HG02678 (cell line): ENCODE results near the gene LHX2.

Experiments
- ATAC-seq: cut with Tn5 transposase; IDR thresholded peaks from one replicate; pipeline ENCODE4 v1.9.1; 2021; ENCODE audit warnings: mild to moderate bottlenecking, moderate library complexity; ENCODE audit not compliant: unreplicated experiment

The LHX2 gene

DNA sequence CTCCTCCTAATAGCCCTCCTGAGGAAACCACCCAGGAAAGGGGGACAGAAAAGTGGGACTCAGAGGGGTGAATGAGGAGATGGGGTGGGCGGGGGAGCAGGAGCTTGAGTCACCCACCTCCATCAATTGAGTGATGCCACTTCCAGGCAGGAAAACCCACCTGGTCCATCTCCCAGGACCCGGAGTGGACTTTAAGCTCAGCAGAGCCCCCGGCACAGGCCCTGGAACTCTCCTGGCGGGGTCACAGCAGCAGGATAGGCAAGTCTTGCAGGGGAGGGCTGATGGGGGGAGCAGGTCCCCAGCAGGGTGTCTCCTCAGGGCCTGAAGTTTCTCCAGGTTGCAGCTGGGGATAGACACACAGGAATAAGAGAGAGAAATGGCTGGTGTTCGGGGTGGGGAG lies 40.8 kb downstream of the LHX2 start:
- ATAC-seq, result no peak

DNA sequence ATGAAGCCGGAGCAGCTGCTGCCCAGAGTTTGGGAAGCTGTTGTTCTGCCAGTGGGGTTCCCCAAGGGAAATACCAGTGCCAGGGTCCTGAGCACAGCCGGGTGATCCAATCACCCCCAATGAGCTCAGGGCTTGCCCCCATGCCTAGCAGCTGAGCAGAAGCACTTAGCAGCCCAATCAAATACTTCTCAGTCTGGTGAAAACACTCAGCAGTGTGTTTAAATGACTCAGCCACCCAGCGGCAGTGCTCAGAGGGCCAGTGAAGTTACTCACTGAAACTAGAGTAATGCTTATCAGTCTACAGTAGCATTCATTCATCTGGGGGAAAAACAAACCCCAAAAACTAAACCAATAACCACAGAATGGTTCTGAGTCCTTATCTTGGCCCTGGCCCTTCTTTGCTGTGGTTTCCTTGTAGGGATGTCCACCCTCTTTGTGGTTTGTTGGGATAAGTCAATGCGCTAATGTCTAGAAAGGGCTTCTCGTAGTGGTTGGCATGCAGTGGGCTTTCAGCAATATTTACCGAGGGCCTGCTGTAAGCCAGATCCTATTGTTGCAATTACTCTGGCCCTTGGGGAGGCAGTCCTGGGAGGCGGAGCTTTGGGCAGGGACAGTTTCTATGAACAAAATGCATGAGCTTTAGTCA lies 43.1 kb downstream of the LHX2 start:
- ATAC-seq, result peak; percentile 90

DNA sequence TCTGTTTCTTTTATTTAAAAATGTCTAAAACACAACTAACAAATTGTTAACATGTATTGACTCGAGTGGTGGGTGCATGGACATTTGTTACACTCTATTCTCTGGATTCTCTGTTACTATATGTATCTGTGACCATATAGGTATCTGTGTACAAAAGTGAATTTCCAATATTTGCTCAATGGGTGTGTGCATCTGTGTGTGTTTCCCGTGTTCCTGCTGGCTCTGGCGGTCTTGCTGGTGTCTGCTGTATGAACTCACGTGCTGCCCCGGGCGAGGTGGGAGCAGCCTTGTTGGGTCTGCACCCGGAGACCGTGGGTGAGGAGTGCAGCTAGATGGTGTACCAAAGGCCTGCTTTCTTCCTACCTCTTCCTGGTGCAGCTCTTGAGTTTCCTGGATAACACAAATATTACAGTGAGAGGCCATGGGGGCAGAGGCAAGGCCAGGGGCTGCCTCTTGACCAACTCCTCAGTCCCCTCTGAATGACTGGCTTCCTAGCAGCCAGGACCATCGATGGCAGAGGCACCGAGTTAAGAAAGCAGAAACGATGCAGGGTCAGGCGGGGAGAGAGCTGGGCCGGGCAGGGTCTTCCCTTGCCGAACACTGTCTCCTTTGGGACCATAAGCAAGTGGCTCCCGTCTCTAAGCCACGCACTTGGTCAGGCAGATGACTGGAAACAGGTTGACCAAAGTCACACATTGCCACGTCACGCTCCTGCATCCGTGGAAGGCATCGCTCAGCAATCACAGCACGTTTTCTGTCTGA lies 49.5 kb downstream of the LHX2 start:
- no peak for ATAC-seq

DNA sequence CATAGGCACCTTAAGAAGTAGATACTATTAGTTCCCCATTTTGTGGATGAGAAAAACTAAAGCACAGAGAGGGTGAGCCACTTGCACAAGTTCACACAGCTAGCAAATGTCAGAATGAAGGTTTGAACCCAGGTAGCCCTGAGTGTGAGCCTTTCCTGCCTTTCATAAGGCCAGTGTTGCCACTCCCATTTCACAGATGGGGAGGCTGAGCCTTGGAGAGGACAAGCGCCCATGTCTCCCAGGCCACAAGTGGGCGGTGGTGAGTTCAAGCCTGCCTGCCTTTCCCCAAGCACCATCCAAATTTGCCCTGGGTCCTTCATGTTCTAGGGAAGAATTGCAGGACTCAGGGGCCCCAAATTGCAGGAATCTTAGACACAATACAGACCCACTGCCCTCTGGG lies 50.6 kb downstream of the LHX2 start:
- no peak for ATAC-seq

DNA sequence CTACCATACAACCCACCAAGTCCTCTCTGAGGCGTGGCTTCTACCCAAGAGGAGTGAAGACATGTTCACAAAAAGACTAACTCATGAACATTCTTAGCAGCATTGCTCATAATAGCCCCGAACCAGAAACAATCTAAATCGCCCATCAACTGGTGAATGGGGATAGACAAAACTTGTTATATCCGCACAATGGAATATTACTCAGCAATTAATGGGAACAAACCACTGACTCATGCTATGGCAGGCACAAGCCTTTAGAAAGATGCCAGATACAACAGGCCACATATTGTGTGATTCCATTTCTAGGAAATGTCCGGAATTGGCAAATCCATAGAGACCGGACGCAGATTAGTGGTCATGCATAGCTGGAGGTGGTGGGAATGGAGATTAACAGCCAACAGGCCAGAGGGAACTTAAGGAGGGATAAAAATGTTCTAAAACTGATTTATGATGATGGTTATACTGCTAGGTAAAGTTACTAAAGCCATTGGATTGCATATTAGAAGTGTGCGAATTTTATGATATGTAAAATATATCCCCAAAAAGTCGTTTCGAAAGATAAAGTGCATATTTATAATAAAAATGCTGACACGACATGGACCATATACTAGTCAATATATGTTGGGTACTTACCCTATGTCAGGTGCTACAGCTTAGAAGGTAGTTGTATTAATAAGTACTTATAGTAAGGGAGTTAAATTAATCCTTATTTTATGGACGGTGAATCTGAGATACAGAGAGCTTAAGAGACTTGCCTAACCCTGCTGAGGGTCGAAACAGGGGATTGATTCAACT lies 55.4 kb downstream of the LHX2 start:
- no peak for ATAC-seq

DNA sequence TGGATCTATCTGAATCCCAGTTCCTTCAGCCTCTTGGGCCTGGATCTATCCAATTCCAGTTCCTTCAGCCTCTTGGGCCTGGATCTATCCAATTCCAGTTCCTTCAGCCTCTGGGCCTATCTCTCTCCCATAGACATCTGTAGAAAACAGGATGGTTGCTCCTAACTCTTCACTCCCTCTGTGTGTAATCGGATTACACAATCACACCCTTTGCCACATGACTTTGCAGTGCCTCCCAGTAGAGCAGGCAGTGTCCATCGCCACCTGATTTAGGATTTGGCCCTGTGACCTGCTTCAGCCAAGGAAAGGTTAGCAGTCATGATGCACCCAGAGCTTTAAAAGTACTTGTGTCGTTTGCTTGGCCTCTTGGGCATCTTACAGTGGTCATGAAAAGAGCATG lies 56.7 kb downstream of the LHX2 start:
- ATAC-seq, result no peak

DNA sequence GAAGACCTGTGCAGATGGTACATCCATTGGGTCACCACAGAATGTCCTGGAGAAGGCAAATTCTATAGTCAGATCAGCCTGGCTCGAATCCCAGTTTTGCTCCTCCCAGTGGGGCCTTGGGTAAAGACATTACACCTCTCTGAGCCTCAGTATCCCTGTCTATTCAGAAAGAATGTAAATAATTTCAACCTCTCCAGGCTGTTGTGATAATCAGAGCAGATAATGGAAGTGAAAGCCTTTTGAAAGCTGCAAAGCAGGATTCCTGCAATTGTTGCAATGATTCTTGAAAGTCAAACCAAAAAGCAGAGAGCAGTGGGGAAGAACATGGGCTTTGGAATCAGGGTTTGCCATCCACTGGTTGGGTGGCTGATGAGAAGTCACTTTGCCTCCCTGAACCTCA lies 63.2 kb downstream of the LHX2 start:
- ATAC-seq, result no peak

DNA sequence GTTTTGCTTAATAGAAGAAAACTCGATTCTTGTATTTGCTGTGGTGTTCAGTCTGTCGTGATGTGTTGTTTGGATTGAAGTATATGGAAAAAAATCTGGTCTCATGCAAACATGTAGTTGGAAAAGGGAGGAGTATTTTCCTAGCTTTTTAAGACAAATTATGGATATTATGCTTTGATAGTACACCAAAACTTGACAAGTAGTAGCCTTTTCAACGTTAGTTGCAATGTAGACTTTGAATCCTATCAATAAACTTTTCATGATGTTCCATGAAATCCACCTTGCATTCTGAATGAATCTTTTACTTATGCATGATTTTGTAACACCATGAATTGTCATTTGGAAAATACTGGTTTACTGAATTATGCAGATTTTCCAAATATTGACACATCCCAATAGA lies 64.2 kb downstream of the LHX2 start:
- ATAC-seq, result no peak

DNA sequence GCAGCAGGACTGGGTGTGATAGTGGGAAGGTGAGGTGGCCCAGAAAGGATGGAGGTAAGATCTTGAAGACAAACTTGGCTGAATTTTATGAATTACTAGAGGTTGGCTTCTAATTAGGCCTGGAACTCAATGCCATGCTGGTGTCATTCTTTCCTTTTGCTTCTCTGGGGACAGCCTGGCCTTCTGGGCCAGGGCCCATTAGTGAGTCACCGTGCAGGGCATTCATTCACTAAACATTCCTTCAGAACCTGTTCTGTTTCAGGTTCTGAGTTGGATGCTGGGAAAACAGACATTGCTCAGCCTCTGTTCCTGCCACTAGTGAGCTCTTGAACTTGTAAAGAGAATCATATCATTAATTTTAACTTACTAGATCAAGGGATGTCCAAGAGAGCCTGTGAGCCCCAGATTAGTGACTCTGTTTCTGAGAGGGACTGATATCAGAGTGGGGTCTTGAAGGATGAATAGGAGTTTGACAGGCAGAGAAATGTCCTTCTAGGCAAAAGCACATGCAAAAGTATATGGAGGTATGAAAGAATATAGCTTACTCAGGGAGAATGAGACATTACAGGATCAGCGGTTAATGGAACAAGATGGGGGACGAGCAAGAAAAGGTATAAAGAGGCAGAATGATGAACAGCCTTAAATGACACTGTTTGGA lies 66.5 kb downstream of the LHX2 start:
- no peak for ATAC-seq

DNA sequence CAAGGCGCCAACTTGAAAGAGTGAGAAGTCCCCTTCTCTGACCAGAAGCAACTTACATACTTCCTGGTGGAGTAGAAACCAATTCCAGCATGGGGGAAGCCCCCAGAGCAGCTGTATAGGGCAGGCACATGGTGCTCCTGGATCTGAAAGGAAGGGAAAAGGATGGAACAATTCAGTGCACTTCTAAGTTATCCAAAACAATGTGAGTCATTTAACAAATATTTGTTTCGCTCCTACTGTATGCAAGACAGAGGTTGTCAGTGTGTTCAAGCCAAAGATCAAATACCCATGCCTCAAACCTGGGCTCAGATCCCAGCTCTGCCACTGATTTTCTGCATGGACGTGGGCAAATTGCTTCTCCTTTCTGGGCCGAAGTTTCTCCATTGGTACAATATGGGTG lies 67.1 kb downstream of the LHX2 start:
- ATAC-seq, result no peak

DNA sequence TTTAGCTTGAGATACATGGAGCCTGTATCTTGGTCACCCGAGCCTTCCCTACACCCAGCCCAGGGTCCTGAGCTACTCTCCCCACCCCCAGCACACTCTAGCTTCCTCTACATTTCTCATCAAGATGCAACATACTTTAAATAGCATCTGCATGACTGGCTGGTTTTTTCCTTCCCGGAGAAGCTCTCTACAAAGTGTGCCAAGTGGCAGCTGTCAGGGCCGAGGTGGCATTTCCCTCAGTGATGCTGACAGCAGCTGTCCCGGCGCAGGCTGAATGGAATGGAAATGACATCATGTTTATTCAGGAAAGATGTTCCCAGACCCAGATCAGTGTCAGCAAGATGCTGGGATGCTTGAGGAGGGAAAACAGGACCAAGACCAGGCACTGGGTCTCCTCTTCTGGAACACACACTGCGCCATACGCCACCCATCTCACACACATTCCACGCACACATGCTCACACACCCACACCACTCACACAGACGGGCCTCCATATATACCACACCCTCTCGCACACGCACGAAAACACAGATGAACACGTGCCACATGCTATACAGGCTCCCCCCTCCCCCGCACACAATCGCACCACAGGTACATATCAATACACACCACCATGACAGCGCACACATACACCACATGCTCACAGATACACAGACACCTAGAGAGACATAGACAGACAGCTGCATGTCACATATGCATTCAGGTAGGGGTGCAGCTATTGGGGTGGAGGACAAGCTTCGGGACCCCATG lies 67.8 kb downstream of the LHX2 start:
- no peak for ATAC-seq

DNA sequence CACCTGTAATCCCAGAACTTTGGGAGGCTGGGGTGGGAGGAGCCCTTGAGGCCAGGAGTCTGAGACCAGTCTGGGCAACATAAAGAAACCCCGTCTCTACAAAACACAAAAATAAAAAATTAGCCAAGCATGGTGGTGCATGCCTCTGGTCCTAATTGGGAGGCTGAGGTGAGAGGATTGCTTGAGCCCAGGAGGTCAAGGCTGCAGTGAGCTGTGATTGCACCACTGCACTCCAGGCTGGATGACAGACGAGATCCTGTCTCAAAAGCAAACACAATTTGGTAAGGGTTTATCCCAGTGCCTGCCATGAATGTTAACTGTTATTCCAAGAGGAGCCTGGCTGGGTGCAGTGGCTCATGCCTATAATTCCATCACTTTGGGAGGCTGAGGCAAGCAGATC lies 71.1 kb downstream of the LHX2 start:
- no peak for ATAC-seq
